ENCODE measurements around the gene TAPT1. TPM values are rescaled to one million over a fixed set of nuclear protein-coding genes. Genes with fewer than 3 reads are reported as not detected.

TAPT1 gene
- total and polyA plus RNA-seq, 2 of the 13 experiments (the other 11 are each of a cell fraction or from before 2014, with no cell fraction given) = 24.5 to 25.3 TPM

DNA sequence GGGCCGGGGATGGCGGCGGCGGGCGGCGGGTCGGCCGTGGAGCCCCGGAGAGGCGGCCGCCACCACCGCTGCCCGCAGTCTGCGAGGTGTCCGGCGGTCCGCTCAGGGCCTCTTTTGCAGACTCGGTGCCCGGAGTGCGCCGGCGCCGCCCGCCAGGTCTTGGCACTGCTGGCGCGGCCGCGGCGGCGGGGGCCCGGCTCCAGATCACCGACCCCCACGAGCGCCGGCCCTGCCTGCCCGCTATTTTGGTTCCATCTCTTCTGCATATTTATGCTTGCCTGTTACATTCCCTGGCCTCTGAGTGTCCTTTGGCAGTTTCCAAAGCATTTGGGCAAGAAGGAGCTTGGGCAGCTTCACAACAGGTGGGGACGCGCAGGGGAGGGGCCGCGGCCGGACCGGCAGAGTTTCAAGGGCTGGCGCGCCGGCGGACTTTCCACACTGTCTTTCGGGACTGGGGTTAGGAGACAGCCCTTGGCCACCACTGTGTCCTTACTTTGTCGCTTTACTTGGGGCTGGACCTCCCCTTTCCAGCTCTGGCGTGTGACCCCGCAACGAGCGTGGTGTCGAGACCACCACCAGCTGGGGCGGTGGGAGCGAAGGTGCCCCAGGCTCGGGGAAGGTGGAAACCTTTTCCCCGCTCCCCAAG is 668 bp upstream of the TAPT1 start (continued):
- TF ChIP-seq, protein P1, sequence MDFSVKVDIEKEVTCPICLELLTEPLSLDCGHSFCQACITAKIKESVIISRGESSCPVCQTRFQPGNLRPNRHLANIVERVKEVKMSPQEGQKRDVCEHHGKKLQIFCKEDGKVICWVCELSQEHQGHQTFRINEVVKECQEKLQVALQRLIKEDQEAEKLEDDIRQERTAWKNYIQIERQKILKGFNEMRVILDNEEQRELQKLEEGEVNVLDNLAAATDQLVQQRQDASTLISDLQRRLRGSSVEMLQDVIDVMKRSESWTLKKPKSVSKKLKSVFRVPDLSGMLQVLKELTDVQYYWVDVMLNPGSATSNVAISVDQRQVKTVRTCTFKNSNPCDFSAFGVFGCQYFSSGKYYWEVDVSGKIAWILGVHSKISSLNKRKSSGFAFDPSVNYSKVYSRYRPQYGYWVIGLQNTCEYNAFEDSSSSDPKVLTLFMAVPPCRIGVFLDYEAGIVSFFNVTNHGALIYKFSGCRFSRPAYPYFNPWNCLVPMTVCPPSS (IDR thresholded peaks at IDR 0.05) = no peak
- TF ChIP-seq ZNF329 (CRISPR knock-in tag; IDR thresholded peaks at IDR 0.05; ENCODE audit: low read depth) (0 out of 2 replicates have a peak, but pooled peaks have one; percentile 35), BORCS8-MEF2B (CRISPR knock-in tag; IDR thresholded peaks at IDR 0.05) (peak; percentile 55; the same call in 1 of the 2 replicates), HNRNPL (IDR thresholded peaks at IDR 0.05; ENCODE audit: low read depth, low read length) (0 out of 2 replicates have a peak, but pooled peaks have one; percentile 29), LCORL (IDR thresholded peaks at IDR 0.05) (no peak), LCORL (CRISPR knock-in tag; IDR thresholded peaks at IDR 0.05) (0 out of 2 replicates have a peak, but pooled peaks have one; percentile 29), RAD21 (CRISPR knock-in tag; IDR thresholded peaks at IDR 0.05) (peak; percentile 31; the same call in 1 of the 2 replicates), ZNF850 (CRISPR knock-in tag; conservative IDR thresholded peaks at IDR 0.05) (0 out of 2 replicates have a peak, but pooled peaks have one; percentile 44), EEA1 (CRISPR knock-in tag; IDR thresholded peaks at IDR 0.05; ENCODE audit: borderline replicate concordance) (0 out of 2 replicates have a peak, but pooled peaks have one; percentile 35), KAT8 (CRISPR knock-in tag; IDR thresholded peaks at IDR 0.05) (peak; percentile 25; the same call in 1 of the 2 replicates)
- TF ChIP-seq, protein P2, sequence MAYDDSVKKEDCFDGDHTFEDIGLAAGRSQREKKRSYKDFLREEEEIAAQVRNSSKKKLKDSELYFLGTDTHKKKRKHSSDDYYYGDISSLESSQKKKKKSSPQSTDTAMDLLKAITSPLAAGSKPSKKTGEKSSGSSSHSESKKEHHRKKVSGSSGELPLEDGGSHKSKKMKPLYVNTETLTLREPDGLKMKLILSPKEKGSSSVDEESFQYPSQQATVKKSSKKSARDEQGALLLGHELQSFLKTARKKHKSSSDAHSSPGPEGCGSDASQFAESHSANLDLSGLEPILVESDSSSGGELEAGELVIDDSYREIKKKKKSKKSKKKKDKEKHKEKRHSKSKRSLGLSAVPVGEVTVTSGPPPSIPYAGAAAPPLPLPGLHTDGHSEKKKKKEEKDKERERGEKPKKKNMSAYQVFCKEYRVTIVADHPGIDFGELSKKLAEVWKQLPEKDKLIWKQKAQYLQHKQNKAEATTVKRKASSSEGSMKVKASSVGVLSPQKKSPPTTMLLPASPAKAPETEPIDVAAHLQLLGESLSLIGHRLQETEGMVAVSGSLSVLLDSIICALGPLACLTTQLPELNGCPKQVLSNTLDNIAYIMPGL (CRISPR knock-in tag; IDR thresholded peaks at IDR 0.05; ENCODE audit: borderline replicate concordance in 1 of 2, low read depth in 1 of 2) = peak in 1 of 2 experiments; percentile 52; a peak in 2 of 4 replicates
- TF ChIP-seq, protein P3, sequence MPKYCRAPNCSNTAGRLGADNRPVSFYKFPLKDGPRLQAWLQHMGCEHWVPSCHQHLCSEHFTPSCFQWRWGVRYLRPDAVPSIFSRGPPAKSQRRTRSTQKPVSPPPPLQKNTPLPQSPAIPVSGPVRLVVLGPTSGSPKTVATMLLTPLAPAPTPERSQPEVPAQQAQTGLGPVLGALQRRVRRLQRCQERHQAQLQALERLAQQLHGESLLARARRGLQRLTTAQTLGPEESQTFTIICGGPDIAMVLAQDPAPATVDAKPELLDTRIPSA (CRISPR knock-in tag; IDR thresholded peaks at IDR 0.05; ENCODE audit: borderline replicate concordance) = no peak
- TF ChIP-seq, protein P4, sequence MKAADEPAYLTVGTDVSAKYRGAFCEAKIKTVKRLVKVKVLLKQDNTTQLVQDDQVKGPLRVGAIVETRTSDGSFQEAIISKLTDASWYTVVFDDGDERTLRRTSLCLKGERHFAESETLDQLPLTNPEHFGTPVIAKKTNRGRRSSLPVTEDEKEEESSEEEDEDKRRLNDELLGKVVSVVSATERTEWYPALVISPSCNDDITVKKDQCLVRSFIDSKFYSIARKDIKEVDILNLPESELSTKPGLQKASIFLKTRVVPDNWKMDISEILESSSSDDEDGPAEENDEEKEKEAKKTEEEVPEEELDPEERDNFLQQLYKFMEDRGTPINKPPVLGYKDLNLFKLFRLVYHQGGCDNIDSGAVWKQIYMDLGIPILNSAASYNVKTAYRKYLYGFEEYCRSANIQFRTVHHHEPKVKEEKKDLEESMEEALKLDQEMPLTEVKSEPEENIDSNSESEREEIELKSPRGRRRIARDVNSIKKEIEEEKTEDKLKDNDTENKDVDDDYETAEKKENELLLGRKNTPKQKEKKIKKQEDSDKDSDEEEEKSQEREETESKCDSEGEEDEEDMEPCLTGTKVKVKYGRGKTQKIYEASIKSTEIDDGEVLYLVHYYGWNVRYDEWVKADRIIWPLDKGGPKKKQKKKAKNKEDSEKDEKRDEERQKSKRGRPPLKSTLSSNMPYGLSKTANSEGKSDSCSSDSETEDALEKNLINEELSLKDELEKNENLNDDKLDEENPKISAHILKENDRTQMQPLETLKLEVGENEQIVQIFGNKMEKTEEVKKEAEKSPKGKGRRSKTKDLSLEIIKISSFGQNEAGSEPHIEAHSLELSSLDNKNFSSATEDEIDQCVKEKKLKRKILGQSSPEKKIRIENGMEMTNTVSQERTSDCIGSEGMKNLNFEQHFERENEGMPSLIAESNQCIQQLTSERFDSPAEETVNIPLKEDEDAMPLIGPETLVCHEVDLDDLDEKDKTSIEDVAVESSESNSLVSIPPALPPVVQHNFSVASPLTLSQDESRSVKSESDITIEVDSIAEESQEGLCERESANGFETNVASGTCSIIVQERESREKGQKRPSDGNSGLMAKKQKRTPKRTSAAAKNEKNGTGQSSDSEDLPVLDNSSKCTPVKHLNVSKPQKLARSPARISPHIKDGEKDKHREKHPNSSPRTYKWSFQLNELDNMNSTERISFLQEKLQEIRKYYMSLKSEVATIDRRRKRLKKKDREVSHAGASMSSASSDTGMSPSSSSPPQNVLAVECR (CRISPR knock-in tag; IDR thresholded peaks at IDR 0.05; ENCODE audit: borderline replicate concordance) = peak; percentile 68
- TF ChIP-seq, protein P5, sequence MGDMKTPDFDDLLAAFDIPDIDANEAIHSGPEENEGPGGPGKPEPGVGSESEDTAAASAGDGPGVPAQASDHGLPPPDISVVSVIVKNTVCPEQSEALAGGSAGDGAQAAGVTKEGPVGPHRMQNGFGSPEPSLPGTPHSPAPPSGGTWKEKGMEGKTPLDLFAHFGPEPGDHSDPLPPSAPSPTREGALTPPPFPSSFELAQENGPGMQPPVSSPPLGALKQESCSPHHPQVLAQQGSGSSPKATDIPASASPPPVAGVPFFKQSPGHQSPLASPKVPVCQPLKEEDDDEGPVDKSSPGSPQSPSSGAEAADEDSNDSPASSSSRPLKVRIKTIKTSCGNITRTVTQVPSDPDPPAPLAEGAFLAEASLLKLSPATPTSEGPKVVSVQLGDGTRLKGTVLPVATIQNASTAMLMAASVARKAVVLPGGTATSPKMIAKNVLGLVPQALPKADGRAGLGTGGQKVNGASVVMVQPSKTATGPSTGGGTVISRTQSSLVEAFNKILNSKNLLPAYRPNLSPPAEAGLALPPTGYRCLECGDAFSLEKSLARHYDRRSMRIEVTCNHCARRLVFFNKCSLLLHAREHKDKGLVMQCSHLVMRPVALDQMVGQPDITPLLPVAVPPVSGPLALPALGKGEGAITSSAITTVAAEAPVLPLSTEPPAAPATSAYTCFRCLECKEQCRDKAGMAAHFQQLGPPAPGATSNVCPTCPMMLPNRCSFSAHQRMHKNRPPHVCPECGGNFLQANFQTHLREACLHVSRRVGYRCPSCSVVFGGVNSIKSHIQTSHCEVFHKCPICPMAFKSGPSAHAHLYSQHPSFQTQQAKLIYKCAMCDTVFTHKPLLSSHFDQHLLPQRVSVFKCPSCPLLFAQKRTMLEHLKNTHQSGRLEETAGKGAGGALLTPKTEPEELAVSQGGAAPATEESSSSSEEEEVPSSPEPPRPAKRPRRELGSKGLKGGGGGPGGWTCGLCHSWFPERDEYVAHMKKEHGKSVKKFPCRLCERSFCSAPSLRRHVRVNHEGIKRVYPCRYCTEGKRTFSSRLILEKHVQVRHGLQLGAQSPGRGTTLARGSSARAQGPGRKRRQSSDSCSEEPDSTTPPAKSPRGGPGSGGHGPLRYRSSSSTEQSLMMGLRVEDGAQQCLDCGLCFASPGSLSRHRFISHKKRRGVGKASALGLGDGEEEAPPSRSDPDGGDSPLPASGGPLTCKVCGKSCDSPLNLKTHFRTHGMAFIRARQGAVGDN (CRISPR knock-in tag; IDR thresholded peaks at IDR 0.05) = peak; percentile 63

Measured in HepG2 (cell line).